Ovary (tissue), 9 donors: ENCODE measurements around the gene PRPF4. TPM values are rescaled to one million over a fixed set of nuclear protein-coding genes. Genes with fewer than 3 reads are reported as not detected.
"Not testable (repeated sequence)": the region's sequence is repeated elsewhere in the genome, so short reads cannot be mapped to it uniquely, and the experiment has no call there.

ENCODE experiments used
- DNase-seq, 5 donors: peaks; one replicate each; pipeline ENCODE4 v3.0.0-alpha.2; 2019 to 2020
- H3K27ac ChIP-seq, 2 donors: fragments of 200-600 bp; one replicate each; pipeline versions ENCODE4 v1.5.1 to v1.8.0; 2019 to 2022
- H3K27me3 ChIP-seq: fragments of 200-600 bp; one replicate; pipeline ENCODE4 v1.8.0; 2022
- H3K36me3 ChIP-seq: fragments of 200-600 bp; sonication (generic); one replicate; pipeline ENCODE4 v1.5.1; 2019
- H3K4me1 ChIP-seq: one replicate; pipeline ENCODE4 v1.8.1; 2013; ENCODE audit warnings: mild to moderate bottlenecking, moderate library complexity; ENCODE audit not compliant: insufficient read depth
- H3K4me3 ChIP-seq: fragments of 200-600 bp; sonication (generic); one replicate; pipeline ENCODE4 v1.5.1; 2017
- H3K9me3 ChIP-seq, 2 donors: fragments of 200-600 bp in 1 of 2; sonication (generic) in 1 of 2; one replicate each; pipeline versions ENCODE4 v1.5.1 to v1.8.1; 2013 to 2019; ENCODE audit warnings: mild to moderate bottlenecking in 1 of 2, moderate library complexity in 1 of 2
- CTCF ChIP-seq, 3 donors: fragments of 450-650 bp in 2 of 3; fragments of 200-600 bp in 1 of 3; IDR thresholded peaks; one replicate each; pipeline versions ENCODE4 v1.5.1 to v1.8.0; 2016 to 2022; ENCODE audit warnings: antibody characterized with exemption in 3 of 3, mild to moderate bottlenecking in 1 of 3
- EP300 ChIP-seq: sonication (generic); formaldehyde crosslinking; IDR thresholded peaks from one replicate; pipeline ENCODE4 v1.6.1; 2017; ENCODE audit warnings: antibody characterized with exemption
- POLR2A ChIP-seq: fragments of 450-650 bp; IDR thresholded peaks from one replicate; pipeline ENCODE4 v1.6.1; 2017; ENCODE audit warnings: antibody characterized with exemption, mild to moderate bottlenecking, moderate library complexity
- WGBS, 3 donors: extraction: QIAGEN DNeasy Blood & Tissue Kit in 1 of 3; methylation state at CpG; one replicate each; pipeline versions ENCODE4 v1.1.5 to v1.1.7; 2013 to 2017; 5-methylcytosine and 5-hydroxymethylcytosine counted together
- intact Hi-C, 4 donors: fragments of 100-400 bp; cut with DNase I; formaldehyde crosslinking; loops; one replicate each; pipeline versions ENCODE4 v1.11.0 to v1.15.1; 2022 to 2023
- polyA plus RNA-seq, 2 donors: library from polyadenylated mRNA; stranded (reverse); fragments of 200-250 nt in 1 of 2; fragments of 350-450 nt in 1 of 2; fragmentation: Illumina TruSeq in 1 of 2; extraction: RNeasy Lipid Tissue Mini Kit (QIAGEN cat#74804) in 1 of 2; gene quantifications; one replicate each; pipeline ENCODE4 v1.2.3, GENCODE V29; 2013 to 2014
- total RNA-seq, 7 donors: library from RNA; depleted of rRNA in 2 of 7; stranded (reverse); fragments of >200 nt in 2 of 7; fragmentation: NEBNext Ultra II Directional in 3 of 7; extraction: Animal tissue kit (Norgen Biotek cat#: 25700) in 3 of 7; gene quantifications; one replicate each; pipeline versions ENCODE4 v1.1.0 to v1.2.4, GENCODE V29; 2016 to 2023
- donor health status: DM: no; HTN: no; CAD: no; lungs with moderate emphysema.
- donor health status: DM: no; HTN: no; CAD: no.
- donor health status: Bipolar disorder and iron deficiency.
- donor health status: DM: yes; HTN: yes; CAD: no.
- donor health status: DM: no; HTN: no; CAD: no.
- donor health status: DM: yes; HTN: yes; CAD: no.

PRPF4 gene
- total and polyA plus RNA-seq, 9 donors: 12.5 to 30.8 (median 22.3) TPM

- WGBS, 3 donors: 87 to 95% (median 92%) methylated on average over 6 of the region's 6 CpGs
- H3K9me3 ChIP-seq: no peaks in the 10 kb centered on the region
- H3K4me1 ChIP-seq: no peaks in the 10 kb centered on the region
- H3K27ac ChIP-seq: no peak overlapping the region
- no peak for TF ChIP-seq CTCF (IDR thresholded peaks at IDR 0.05)
- TF ChIP-seq EP300: no peak
- no peak for TF ChIP-seq POLR2A
- H3K4me3 ChIP-seq: no peak overlapping the region
- no peaks in the 10 kb centered on the region for H3K27me3 ChIP-seq
- intact Hi-C loops: no loop called here
- no peaks in the 10 kb centered on the region for H3K36me3 ChIP-seq
- DNase-seq: no peak
Observed at GRCh38 chr9:113290052-113290607, 14.7 kb downstream of the PRPF4 start.

DNA sequence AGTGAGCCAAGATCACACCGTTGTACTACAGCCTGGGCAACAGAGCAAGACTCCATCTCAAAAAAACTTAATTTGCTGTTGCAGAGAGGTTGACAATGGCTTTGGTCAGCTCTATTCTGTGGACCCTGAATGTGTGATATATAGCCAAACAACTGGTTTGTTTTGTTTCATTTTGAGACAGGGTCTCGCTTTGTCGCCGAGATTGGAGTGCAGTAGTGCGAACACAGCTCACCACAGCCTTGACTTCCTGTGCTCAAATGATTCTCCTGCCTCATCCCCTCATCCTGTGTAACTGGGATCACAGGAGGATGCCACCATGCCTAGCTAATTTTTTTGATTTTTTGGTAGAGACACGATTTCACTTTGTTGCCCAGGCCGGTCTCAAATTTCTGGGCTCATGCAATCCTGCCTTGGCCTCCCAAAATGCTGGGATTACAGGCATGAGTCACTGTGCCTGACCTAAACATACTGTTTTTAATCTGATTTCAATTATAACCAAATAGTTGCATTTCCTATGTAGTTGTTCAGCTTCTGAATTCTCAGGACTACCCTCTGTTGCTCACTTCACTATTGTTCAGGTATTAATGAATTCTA, 17.9 kb downstream of the PRPF4 start:
- no peak for TF ChIP-seq CTCF (IDR thresholded peaks at IDR 0.05)
- no peak for TF ChIP-seq POLR2A
- no peak for TF ChIP-seq EP300
- no peak for DNase-seq
- Histone ChIP-seq H3K4me1 (no peaks in the 10 kb centered on the region), H3K9me3 (no peaks in the 10 kb centered on the region), H3K27ac (no peak overlapping the region), H3K27me3 (no peaks in the 10 kb centered on the region), H3K4me3 (no peak overlapping the region), H3K36me3 (no peaks in the 10 kb centered on the region)
- 73 to 78% (median 75%) methylated on average over 7 of the region's 7 CpGs for WGBS, 3 donors
- intact Hi-C loops: no loop called here

- H3K27ac ChIP-seq, H3K36me3 ChIP-seq, intact Hi-C loops, DNase-seq, H3K4me1 ChIP-seq, H3K4me3 ChIP-seq, H3K27me3 ChIP-seq, H3K9me3 ChIP-seq: not testable (repeated sequence)
- WGBS, 3 donors: 91 to 96% (median 94%) methylated on average over 8 of the region's 8 CpGs
Observed at GRCh38 chr9:113296247-113296646, 20.8 kb downstream of the PRPF4 start.

- no peaks in the 10 kb centered on the region for H3K36me3 ChIP-seq
- intact Hi-C loops: no loop called here
- H3K9me3 ChIP-seq: no peaks in the 10 kb centered on the region
- TF ChIP-seq POLR2A: no peak
- TF ChIP-seq EP300: no peak
- TF ChIP-seq CTCF (IDR thresholded peaks at IDR 0.05): no peak
- H3K4me3 ChIP-seq: no peak overlapping the region
- no peaks in the 10 kb centered on the region for H3K4me1 ChIP-seq
- no peak for DNase-seq
- H3K27me3 ChIP-seq: no peaks in the 10 kb centered on the region
- 59 to 70% (median 66%) methylated on average over 9 of the region's 9 CpGs for WGBS, 3 donors
- H3K27ac ChIP-seq: no peak overlapping the region
Observed at GRCh38 chr9:113296796-113297558, 21.5 kb downstream of the PRPF4 start.

DNA sequence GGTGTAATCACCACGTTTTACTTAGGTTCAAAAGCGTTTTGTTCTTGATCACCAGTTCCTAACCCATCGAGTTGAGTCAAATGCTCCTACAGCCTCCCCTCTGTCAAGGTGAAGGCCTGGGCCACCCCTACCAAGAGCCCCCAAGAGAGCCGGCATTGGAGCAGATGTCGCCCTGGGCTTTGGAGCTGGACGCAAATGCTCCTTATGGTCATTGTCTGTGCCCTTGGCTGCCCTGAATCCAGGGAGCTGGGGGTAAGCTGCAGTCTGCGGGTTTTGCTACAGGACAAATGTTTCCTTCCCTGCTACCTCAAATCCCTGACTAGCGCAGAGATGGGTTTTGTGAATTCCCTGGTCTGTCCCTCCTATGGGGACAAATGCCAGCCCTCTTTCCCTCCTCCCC, 22.9 kb downstream of the PRPF4 start:
- DNase-seq: no peak
- Histone ChIP-seq H3K27ac (no peak overlapping the region), H3K4me3 (no peak overlapping the region), H3K4me1 (no peaks in the 10 kb centered on the region), H3K36me3 (no peaks in the 10 kb centered on the region), H3K9me3 (no peaks in the 10 kb centered on the region), H3K27me3 (no peaks in the 10 kb centered on the region)
- WGBS, 3 donors: 87 to 91% (median 89%) methylated on average over 8 of the region's 8 CpGs
- intact Hi-C loops: no loop called here
- TF ChIP-seq CTCF (IDR thresholded peaks at IDR 0.05) (no peak), POLR2A (no peak), EP300 (no peak)
